Endothelial cell of umbilical vein (primary cell): ENCODE results near the gene LOXHD1.

Experiments
- EZH2 ChIP-seq: IDR thresholded peaks from 2 replicates; pipeline ENCODE4 v1.6.1; 2012; ENCODE audit warnings: borderline replicate concordance, low read depth, mild to moderate bottlenecking, moderate library complexity, low read length, inconsistent platforms; ENCODE audit not compliant: severe bottlenecking
- GATA2 ChIP-seq: IDR thresholded peaks from 2 replicates; pipeline ENCODE4 v1.7.0; 2011; ENCODE audit warnings: low read depth, mild to moderate bottlenecking, moderate library complexity, mixed read lengths, low read length; ENCODE audit not compliant: insufficient read length, insufficient read depth
- JUN ChIP-seq: IDR thresholded peaks from 2 replicates; pipeline ENCODE4 v1.6.1; 2011; ENCODE audit warnings: borderline replicate concordance, low read depth; ENCODE audit not compliant: insufficient read length, insufficient read depth
- MAX ChIP-seq: IDR thresholded peaks from 2 replicates; pipeline ENCODE4 v1.6.1; 2011; ENCODE audit not compliant: insufficient read depth, insufficient read length
- POLR2A ChIP-seq: IDR thresholded peaks from 2 replicates; pipeline ENCODE4 v1.6.1; 2012; ENCODE audit warnings: low read depth, mild to moderate bottlenecking, control low read depth, low read length
- POLR2AphosphoS5 ChIP-seq: IDR thresholded peaks from 2 replicates; pipeline ENCODE4 v1.6.1; 2012; ENCODE audit warnings: low read depth, mild to moderate bottlenecking, control low read depth, low read length, moderate library complexity; ENCODE audit not compliant: insufficient read depth
- TF ChIP-seq, protein P1 (sequence below), 2 donors: IDR thresholded peaks; 1 replicate in 1 of 2; 2 replicates in 1 of 2; pipeline ENCODE4 v1.5.1; 2011; ENCODE audit warnings: low read length in 2 of 2, mild to moderate bottlenecking in 2 of 2, moderate library complexity in 2 of 2, control low read depth in 1 of 2, inconsistent platforms in 1 of 2, low read depth in 1 of 2; ENCODE audit not compliant: insufficient read depth in 1 of 2; ENCODE audit errors: extremely low read depth in 1 of 2

GRCh38 chr18:46596119-46596518 lies 60.9 kb downstream of the LOXHD1 start:
- TF ChIP-seq EZH2 (no peak), POLR2A (no peak), GATA2 (no peak), POLR2AphosphoS5 (no peak), MAX (no peak), JUN (no peak)
- TF ChIP-seq, protein P1, sequence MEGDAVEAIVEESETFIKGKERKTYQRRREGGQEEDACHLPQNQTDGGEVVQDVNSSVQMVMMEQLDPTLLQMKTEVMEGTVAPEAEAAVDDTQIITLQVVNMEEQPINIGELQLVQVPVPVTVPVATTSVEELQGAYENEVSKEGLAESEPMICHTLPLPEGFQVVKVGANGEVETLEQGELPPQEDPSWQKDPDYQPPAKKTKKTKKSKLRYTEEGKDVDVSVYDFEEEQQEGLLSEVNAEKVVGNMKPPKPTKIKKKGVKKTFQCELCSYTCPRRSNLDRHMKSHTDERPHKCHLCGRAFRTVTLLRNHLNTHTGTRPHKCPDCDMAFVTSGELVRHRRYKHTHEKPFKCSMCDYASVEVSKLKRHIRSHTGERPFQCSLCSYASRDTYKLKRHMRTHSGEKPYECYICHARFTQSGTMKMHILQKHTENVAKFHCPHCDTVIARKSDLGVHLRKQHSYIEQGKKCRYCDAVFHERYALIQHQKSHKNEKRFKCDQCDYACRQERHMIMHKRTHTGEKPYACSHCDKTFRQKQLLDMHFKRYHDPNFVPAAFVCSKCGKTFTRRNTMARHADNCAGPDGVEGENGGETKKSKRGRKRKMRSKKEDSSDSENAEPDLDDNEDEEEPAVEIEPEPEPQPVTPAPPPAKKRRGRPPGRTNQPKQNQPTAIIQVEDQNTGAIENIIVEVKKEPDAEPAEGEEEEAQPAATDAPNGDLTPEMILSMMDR (IDR thresholded peaks at IDR 0.05; ENCODE audit: extremely low read depth in 1 of 2, insufficient read depth in 1 of 2, low read depth in 1 of 2, low read length in 2 of 2), result no peak
